H1 (cell line): ENCODE data around the gene ARHGDIG. TPM values are rescaled to one million over a fixed set of nuclear protein-coding genes. Genes with fewer than 3 reads are reported as not detected.

Experiments used
- CBX5 ChIP-seq: fragments of 300-800, 300-1000 bp; sonication (generic); IDR thresholded peaks from 2 replicates; pipeline ENCODE4 v1.7.1; 2016; ENCODE audit warnings: antibody characterized with exemption, low read length, low read depth
- CHD7 ChIP-seq: fragments of 300-600 bp; sonication (generic); IDR thresholded peaks from 2 replicates; pipeline ENCODE4 v1.7.1; 2012; ENCODE audit warnings: low read length, moderate library complexity, mild to moderate bottlenecking, inconsistent platforms; ENCODE audit not compliant: insufficient replicate concordance
- polyA plus RNA-seq, 7 experiments: library from polyadenylated mRNA; depleted of rRNA in 3 of 7; stranded (reverse) in 5 of 7; unstranded in 2 of 7; fragments of >200 nt in 5 of 7; fragments of 200-250 nt in 2 of 7; gene quantifications; 1 replicate in 5 of 7; 2 replicates in 1 of 7; 4 replicates in 1 of 7; pipeline versions ENCODE4 v1.2.1 to v1.2.3, GENCODE V29; 2011 to 2013; ENCODE audit warnings: missing spikeins in 2 of 7, mixed read lengths in 2 of 7
- total RNA-seq: library from RNA; stranded (reverse); fragmentation: NEBNext Ultra II Directional; extraction: Animal tissue kit (Norgen Biotek cat#: 25700); gene quantifications from 2 replicates; pipeline ENCODE4 v1.2.1, GENCODE V29; 2021

The ARHGDIG gene
- total and polyA plus RNA-seq, 2 of the 8 experiments (the other 6 are each of a cell fraction or from before 2014, with no cell fraction given): 1.2 to 2.9 TPM

- TF ChIP-seq CHD7 (no peak), CBX5 (no peak)
Measured at GRCh38 chr16:249431-249830, 31.0 kb upstream of the ARHGDIG start (continued).
